ENCODE results near the gene KIRREL1.

Gene KIRREL1

GRCh38 chr1:158053276-158053675 is 59.8 kb downstream of the KIRREL1 start:
- no peaks in the 10 kb centered on the region for H3K27me3 ChIP-seq (ENCODE audit: insufficient read depth, low read length)
- H3K9ac ChIP-seq (ENCODE audit: low read depth, low read length) = no peak overlapping the region
- H3K36me3 ChIP-seq (ENCODE audit: insufficient read depth, low read length) = peaks cover 3% of the 10 kb centered on the region; the same call in 1 of the 2 replicates
- no peak overlapping the region for H3K4me3 ChIP-seq (ENCODE audit: low read length)
- peaks cover 18% of the 10 kb centered on the region for H3K4me1 ChIP-seq (ENCODE audit: insufficient read depth, low read length)
- H3K9me3 ChIP-seq (ENCODE audit: insufficient read depth, low read depth, low read length) = no peaks in the 10 kb centered on the region
- H3K27ac ChIP-seq (ENCODE audit: low read depth, low read length) = no peak overlapping the region

- Histone ChIP-seq H3K9me3 (ENCODE audit: insufficient read depth, low read depth, low read length) (no peaks in the 10 kb centered on the region), H3K9ac (ENCODE audit: low read depth, low read length) (no peak overlapping the region), H3K4me3 (ENCODE audit: low read length) (no peak overlapping the region), H3K36me3 (ENCODE audit: insufficient read depth, low read length) (peaks cover 3% of the 10 kb centered on the region; the same call in 1 of the 2 replicates), H3K27me3 (ENCODE audit: insufficient read depth, low read length) (no peaks in the 10 kb centered on the region), H3K4me1 (ENCODE audit: insufficient read depth, low read length) (peaks cover 30% of the 10 kb centered on the region), H3K27ac (ENCODE audit: low read depth, low read length) (no peak overlapping the region)
- 90% methylated on average over 4 of the region's 4 CpGs for WGBS
Observed at GRCh38 chr1:158054721-158055120, 61.3 kb downstream of the KIRREL1 start.

DNA sequence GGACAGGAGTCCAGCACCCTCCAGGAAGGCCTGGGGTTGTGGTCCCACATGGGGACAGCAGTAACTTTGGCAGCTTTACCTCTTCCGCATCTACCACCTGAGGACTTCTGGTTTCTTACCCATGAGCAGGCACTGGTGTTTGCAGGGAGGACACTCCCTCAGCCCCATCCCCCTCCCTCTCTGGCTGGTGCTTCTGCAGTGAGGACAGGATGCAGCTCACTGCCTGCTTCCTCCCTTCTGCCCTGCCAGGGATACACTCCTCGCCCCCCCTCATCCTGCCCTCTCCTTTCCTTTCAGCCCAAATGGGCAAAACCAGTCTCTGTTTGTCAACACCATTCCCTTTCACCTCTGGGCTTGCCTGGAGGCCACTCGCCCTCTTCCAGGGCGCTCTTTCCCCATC is 62.4 kb downstream of the KIRREL1 start:
- 81% methylated on average over 4 of the region's 4 CpGs for whole genome bisulfite sequencing
- Histone ChIP-seq H3K27me3 (ENCODE audit: insufficient read depth, low read length) (no peaks in the 10 kb centered on the region), H3K9ac (ENCODE audit: low read depth, low read length) (no peak overlapping the region), H3K4me3 (ENCODE audit: low read length) (no peak overlapping the region), H3K4me1 (ENCODE audit: insufficient read depth, low read length) (peaks cover 39% of the 10 kb centered on the region), H3K36me3 (ENCODE audit: insufficient read depth, low read length) (peaks cover 3% of the 10 kb centered on the region; the same call in 1 of the 2 replicates), H3K27ac (ENCODE audit: low read depth, low read length) (no peak overlapping the region), H3K9me3 (ENCODE audit: insufficient read depth, low read depth, low read length) (no peaks in the 10 kb centered on the region)

- H3K9me3 ChIP-seq (ENCODE audit: insufficient read depth, low read depth, low read length) = no peaks in the 10 kb centered on the region
- no peaks in the 10 kb centered on the region for H3K27me3 ChIP-seq (ENCODE audit: insufficient read depth, low read length)
- peaks cover 3% of the 10 kb centered on the region; the same call in 1 of the 2 replicates for H3K36me3 ChIP-seq (ENCODE audit: insufficient read depth, low read length)
- H3K27ac ChIP-seq (ENCODE audit: low read depth, low read length) = no peak overlapping the region
- 77% methylated on average over 5 of the region's 5 CpGs for WGBS
- H3K9ac ChIP-seq (ENCODE audit: low read depth, low read length) = no peak overlapping the region
- H3K4me3 ChIP-seq (ENCODE audit: low read length) = no peak overlapping the region
- peaks cover 39% of the 10 kb centered on the region for H3K4me1 ChIP-seq (ENCODE audit: insufficient read depth, low read length)
Observed at GRCh38 chr1:158056498-158056897, 63.1 kb downstream of the KIRREL1 start.

DNA sequence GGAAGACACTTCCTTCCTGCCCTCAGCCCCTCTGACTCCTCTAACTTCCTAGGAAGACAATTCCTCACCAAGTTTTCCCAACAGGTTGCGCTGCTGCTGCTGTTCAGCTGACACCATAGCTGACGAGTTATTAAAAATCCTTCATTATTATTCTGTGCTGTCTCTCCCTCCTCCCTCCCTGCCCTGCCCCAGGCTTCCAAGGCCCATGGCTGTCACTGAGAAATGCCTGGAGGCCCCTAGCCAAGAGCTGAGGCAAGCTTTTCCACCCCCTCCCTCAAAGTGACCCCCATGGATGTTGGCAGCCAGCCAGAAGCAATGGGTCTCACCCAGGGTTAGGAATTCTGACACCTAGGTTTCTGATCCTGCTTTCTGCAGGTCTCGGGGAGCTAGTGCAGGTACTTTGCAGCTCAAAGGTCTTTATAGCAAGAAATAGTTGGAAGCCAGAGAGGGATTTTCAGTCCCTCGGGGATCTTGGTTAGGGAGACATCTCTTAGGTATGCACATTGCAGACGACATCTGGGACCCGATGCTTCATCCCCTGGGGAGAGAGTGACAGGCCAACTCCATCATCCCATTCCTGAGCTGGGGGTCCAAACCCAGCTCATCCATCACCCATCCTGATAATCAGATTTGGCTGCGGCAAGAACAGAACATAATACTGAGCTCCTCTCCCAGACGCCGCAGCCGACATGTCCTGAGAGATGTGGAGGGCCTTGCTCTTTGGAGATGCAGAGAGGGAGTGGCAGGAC is 65.0 kb downstream of the KIRREL1 start:
- H3K36me3 ChIP-seq (ENCODE audit: insufficient read depth, low read length) = peaks cover 3% of the 10 kb centered on the region; the same call in 1 of the 2 replicates
- peaks cover 38% of the 10 kb centered on the region for H3K4me1 ChIP-seq (ENCODE audit: insufficient read depth, low read length)
- H3K4me3 ChIP-seq (ENCODE audit: low read length) = no peak overlapping the region
- WGBS = 81% methylated on average over 10 of the region's 10 CpGs
- no peaks in the 10 kb centered on the region for H3K27me3 ChIP-seq (ENCODE audit: insufficient read depth, low read length)
- H3K27ac ChIP-seq (ENCODE audit: low read depth, low read length) = no peak overlapping the region
- H3K9ac ChIP-seq (ENCODE audit: low read depth, low read length) = no peak overlapping the region
- H3K9me3 ChIP-seq (ENCODE audit: insufficient read depth, low read depth, low read length) = no peaks in the 10 kb centered on the region

DNA sequence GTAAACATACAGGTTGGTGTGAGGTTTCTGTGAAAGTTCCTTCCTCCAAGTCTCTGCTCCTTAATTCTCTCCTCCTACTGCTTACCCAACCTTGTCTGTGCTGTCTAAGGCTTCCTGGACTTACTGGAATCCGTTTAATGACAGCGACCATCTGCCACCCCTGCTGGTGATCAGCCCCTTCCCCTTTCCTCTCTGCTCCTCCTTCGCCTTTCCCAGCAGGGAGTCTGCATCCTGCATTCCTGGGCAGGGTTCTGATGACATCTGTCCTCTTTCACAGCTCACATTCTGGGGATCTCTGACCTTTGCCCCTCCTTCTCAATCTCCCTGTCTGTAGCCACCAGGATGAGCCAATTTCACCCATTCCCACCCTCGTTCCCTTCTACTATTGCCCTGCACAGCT is 66.5 kb downstream of the KIRREL1 start:
- 21% methylated on average over 4 of the region's 4 CpGs for WGBS
- peaks cover 4% of the 10 kb centered on the region; the same call in 1 of the 2 replicates for H3K36me3 ChIP-seq (ENCODE audit: insufficient read depth, low read length)

GRCh38 chr1:158062174-158062573 is 68.7 kb downstream of the KIRREL1 start:
- Histone ChIP-seq H3K9ac (ENCODE audit: low read depth, low read length) (no peak overlapping the region), H3K27me3 (ENCODE audit: insufficient read depth, low read length) (no peaks in the 10 kb centered on the region), H3K4me3 (ENCODE audit: low read length) (no peak overlapping the region), H3K36me3 (ENCODE audit: insufficient read depth, low read length) (peaks cover 4% of the 10 kb centered on the region; the same call in 1 of the 2 replicates), H3K9me3 (ENCODE audit: insufficient read depth, low read depth, low read length) (no peaks in the 10 kb centered on the region), H3K27ac (ENCODE audit: low read depth, low read length) (no peak overlapping the region), H3K4me1 (ENCODE audit: insufficient read depth, low read length) (peaks cover 21% of the 10 kb centered on the region)
- 95% methylated on average over 7 of the region's 7 CpGs for WGBS

More for the DNA sequence above, 66.5 kb downstream of the KIRREL1 start:
- Histone ChIP-seq H3K9ac (ENCODE audit: low read depth, low read length) (no peak overlapping the region), H3K9me3 (ENCODE audit: insufficient read depth, low read depth, low read length) (no peaks in the 10 kb centered on the region), H3K27me3 (ENCODE audit: insufficient read depth, low read length) (no peaks in the 10 kb centered on the region), H3K27ac (ENCODE audit: low read depth, low read length) (no peak overlapping the region), H3K4me1 (ENCODE audit: insufficient read depth, low read length) (peaks cover 26% of the 10 kb centered on the region), H3K4me3 (ENCODE audit: low read length) (no peak overlapping the region)

DNA sequence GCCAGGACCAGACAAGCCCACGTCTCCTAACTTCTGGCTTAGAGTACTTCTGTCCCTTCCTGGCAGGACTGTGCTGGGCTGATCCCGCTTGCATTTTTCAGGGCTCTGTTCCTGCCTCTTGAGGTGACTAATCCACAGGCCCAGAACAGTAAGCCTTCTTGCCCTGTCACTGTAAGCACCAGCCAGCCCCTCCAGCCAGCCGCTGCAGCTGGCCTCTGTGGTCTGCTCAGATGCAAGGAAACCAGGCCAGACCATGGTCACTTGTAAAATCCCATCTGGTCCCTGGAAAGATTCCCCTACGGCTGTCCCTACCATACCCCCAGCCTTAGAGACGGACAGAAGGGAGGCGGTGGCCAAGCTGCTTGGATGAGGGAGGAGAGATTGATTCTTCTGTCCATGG is 74.2 kb downstream of the KIRREL1 start:
- no peaks in the 10 kb centered on the region for H3K27me3 ChIP-seq (ENCODE audit: insufficient read depth, low read length)
- 82% methylated on average over 6 of the region's 6 CpGs for WGBS
- no peak overlapping the region for H3K4me3 ChIP-seq (ENCODE audit: low read length)
- H3K36me3 ChIP-seq (ENCODE audit: insufficient read depth, low read length) = peaks cover 4% of the 10 kb centered on the region; the same call in 1 of the 2 replicates
- no peak overlapping the region for H3K9ac ChIP-seq (ENCODE audit: low read depth, low read length)
- H3K4me1 ChIP-seq (ENCODE audit: insufficient read depth, low read length) = peaks cover 25% of the 10 kb centered on the region
- H3K9me3 ChIP-seq (ENCODE audit: insufficient read depth, low read depth, low read length) = no peaks in the 10 kb centered on the region
- no peak overlapping the region for H3K27ac ChIP-seq (ENCODE audit: low read depth, low read length)

- Histone ChIP-seq H3K36me3 (ENCODE audit: insufficient read depth, low read length) (peaks cover 6% of the 10 kb centered on the region; the same call in 1 of the 2 replicates), H3K4me1 (ENCODE audit: insufficient read depth, low read length) (peaks cover 29% of the 10 kb centered on the region), H3K4me3 (ENCODE audit: low read length) (no peak overlapping the region), H3K9ac (ENCODE audit: low read depth, low read length) (no peak overlapping the region), H3K27me3 (ENCODE audit: insufficient read depth, low read length) (no peaks in the 10 kb centered on the region), H3K27ac (ENCODE audit: low read depth, low read length) (no peak overlapping the region), H3K9me3 (ENCODE audit: insufficient read depth, low read depth, low read length) (no peaks in the 10 kb centered on the region)
- WGBS = 89% methylated on average over 12 of the region's 12 CpGs
Observed at GRCh38 chr1:158068918-158069317, 75.5 kb downstream of the KIRREL1 start.

DNA sequence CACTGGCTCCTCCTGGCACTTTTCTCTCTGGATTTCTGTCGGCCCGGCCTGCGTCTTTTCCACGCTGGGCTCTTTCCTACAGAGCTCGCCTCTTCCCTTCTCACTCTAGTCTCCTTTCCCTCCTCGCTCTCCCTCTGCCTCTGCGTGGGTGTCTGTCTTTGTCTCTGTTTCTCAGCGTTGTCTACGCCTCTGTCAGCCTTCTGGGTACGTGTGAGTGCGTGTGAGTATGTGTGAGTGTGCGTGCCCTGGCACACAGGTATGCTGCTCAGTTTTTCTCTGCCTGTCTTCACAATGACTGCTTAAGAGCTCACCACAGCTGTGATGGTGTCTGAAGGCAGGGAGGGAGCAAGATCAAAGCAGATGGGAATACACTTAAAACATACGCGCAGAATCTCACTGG is 77.7 kb downstream of the KIRREL1 start:
- no peak overlapping the region for H3K27ac ChIP-seq (ENCODE audit: low read depth, low read length)
- WGBS = 73% methylated on average over 14 of the region's 14 CpGs
- H3K4me1 ChIP-seq (ENCODE audit: insufficient read depth, low read length) = peaks cover 35% of the 10 kb centered on the region
- no peaks in the 10 kb centered on the region for H3K9me3 ChIP-seq (ENCODE audit: insufficient read depth, low read depth, low read length)
- no peak overlapping the region for H3K4me3 ChIP-seq (ENCODE audit: low read length)
- no peak overlapping the region for H3K9ac ChIP-seq (ENCODE audit: low read depth, low read length)
- peaks cover 6% of the 10 kb centered on the region; the same call in 1 of the 2 replicates for H3K36me3 ChIP-seq (ENCODE audit: insufficient read depth, low read length)
- no peaks in the 10 kb centered on the region for H3K27me3 ChIP-seq (ENCODE audit: insufficient read depth, low read length)

DNA sequence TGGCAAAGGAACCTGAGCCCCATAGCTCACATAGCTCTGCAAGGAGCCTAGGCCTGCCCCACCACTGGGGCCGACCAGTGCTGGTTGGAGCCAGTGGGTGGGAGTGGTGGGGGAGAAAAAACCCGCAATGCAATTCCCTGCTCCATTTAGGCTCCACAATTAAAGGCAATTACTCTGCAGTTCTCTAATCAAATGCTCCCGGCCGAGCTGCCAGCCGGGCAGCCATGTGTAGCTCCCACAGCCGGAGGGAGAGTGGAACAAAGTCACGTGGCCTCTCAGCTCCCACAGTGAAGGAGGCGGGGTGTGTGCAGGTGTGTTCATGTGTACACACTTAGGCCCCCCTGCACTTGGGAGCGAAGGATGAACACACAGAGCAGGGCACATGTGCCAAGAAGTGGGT is 81.6 kb downstream of the KIRREL1 start:
- no peak overlapping the region for H3K4me3 ChIP-seq (ENCODE audit: low read length)
- H3K9ac ChIP-seq (ENCODE audit: low read depth, low read length) = no peak overlapping the region; the same call in 1 of the 2 replicates
- H3K9me3 ChIP-seq (ENCODE audit: insufficient read depth, low read depth, low read length) = no peaks in the 10 kb centered on the region
- H3K36me3 ChIP-seq (ENCODE audit: insufficient read depth, low read length) = peaks cover 11% of the 10 kb centered on the region
- no peak overlapping the region for H3K27ac ChIP-seq (ENCODE audit: low read depth, low read length)
- H3K4me1 ChIP-seq (ENCODE audit: insufficient read depth, low read length) = peaks cover 37% of the 10 kb centered on the region
- WGBS = 95% methylated on average over 7 of the region's 9 CpGs
- no peaks in the 10 kb centered on the region for H3K27me3 ChIP-seq (ENCODE audit: insufficient read depth, low read length)

Measured in HUES64 (cell line).